Hematopoietic multipotent progenitor cell treated with erythropoietin and hydrocortisone succinate and interleukin-3 and kit ligand, for 6 days (in vitro differentiated cells): ENCODE results near the gene FAM174B.

Experiments used
- DNase-seq: peaks from one replicate; pipeline ENCODE4 v3.0.0-alpha.2; 2015

The FAM174B gene

DNA sequence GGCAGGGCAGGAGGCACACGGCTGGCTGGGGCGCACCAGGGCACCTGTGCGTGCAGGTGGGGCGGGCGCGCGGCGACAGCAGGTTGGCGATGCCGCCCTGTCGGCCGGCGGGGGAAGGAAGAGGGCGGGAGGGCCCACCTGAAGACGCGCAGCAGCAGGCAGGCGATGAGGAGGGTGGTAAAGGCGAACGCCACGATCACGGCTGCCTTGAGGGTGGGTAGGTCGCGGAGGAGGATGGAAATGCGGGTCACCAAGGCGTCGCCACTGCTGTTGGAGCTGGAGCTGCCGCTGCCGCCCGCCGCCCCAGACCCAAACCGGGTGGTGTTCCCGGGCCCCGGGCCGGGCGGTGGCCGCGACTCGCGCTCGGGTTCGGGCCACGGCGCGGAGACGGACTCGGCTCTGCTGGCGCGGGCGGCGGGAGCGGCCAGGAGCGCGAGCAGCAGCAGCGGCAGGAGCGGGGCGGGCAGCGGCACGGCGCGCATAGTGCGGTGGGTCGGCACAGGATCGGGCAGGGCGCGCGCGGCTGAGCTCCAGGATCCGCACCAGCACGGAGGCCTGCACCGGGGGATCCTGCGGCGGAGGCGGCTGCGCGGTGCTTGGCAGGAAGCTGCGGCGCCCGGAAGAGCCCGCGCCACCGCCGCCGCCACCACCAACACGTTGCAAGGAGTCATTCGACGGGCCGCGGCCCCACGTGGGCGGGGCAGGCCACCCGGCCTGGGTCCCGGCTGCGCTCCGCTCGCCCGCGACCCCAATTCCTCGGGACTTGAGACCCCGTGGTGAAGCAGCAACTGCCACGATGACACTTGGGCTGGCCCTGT is at the start of gene FAM174B:
Gene FAM174B (minus strand): TSS at position 598 of the 818 bp plus-strand sequence.
- DNase-seq = peak; percentile 50

DNA sequence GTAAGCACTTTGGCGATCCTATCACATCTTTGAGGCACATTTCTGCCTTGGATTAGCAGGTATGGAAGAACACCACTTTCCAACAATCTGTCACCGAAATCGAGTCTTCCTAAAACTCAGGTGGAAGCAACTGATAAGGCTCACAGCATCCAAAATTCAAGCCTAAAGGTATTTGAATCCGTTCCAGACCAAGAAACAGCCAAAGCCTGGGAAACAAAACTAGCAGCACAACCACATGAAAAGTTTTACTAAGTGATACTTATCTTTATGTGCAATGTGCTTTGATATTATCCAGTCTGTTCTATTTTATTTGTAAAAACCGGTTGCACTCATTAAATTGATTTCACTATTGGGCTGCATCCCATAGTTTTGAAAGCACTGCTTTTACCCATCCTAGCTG is 40.5 kb upstream of the FAM174B start:
- no peak for DNase-seq

DNA sequence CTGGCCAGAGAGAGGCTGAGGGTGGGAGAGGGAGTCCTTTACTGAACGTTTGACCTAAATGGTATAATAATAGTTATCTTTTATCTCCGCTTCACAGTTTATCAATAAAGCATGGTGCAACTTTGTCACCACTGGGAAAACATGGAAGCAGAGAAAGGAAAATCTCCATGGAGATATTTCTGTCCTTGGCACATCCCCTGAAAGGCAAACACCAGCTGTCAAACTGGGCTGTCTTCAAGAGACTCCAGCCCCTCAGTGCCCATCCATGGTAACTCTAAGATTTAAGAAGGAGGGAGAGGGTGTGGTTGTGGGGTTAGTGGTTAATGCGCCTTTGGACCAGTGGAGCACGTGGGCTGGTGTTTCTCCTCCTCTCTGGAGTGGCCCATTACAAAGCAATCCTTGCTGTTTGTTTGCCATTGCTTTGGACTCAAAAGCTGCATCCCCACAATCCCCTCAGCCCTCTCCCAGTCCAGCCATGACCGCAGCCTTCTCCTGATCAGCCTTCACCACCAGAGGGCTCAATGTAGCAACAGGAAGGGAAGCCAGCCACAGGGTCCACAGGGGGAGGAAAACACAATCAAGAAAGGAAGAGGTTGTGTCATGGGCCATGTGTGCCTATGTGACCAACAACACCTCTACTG is 38.2 kb upstream of the FAM174B start:
- DNase-seq = peak; percentile 62

DNA sequence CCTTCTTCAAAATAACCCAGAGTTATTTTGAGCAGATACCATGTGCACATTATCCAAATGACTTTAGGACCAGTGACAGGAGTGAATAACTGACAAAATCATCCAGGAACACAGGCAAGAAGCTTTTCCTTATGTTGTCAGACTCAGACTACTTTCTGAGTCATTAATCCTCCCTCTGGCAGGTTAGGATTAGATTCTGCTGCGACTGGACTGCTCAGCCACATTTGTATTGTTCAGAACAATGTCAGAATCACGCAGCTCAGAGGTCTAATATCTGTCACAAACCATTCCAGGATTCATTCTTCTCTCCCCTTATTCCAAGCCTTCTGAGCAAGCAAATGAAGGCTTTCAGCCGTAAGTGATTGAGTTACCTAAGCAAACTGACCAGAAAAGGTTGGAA is 34.8 kb upstream of the FAM174B start:
- DNase-seq = no peak

DNA sequence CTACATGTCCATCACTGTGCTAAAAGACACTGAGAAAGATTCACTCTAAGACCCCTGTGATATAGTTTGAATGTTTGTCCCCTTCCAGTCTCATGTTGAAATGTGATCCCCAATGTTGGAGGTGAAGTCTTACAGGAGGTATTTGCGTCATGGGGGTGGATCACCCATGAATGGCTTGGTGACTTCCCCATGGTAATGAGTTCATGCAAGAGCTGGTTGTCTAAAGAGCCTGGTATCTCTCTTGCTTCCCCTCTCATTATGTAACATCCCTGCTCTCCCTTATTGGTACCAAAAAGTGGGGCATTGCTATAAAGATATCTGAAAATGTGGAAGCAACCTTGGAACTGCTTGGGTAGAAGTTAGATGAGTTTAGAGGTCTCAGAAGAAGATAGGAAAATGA is 32.2 kb upstream of the FAM174B start:
- no peak for DNase-seq

DNA sequence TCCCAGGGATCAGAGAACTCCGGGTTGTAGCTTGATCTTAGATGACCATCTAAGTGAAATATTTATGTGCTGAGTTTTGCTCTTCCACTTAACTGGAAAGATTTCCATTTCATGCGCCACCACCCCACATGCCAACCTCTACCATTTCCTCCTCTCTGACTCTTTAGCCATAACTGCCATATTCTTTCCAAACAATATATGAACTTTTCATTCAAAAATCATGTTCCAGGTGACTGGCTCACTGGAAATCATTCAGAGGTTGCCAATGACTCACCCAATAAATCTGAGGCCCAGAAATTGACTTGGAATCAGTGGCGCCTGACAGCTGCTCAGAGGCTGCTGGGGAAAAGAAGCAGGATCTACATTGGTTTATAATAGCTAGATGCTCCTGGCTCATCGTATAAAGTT is 31.6 kb upstream of the FAM174B start:
- DNase-seq = no peak

DNA sequence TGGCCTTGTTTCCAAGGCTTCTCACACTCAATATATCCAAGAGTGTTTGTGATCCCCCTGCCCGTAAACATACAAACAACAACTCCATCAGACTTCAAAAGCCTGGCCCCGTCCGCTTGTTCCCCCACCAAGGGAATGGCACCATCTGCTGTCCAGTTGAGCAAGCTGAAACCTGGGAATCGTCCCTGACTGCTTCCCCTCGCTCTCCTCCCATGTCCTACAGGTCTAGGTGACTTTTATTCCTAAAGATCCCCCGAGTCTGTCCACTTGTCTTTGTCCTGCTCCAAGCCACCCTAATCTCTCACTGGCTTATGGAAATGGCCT is 27.9 kb upstream of the FAM174B start:
- DNase-seq = peak; percentile 69

DNA sequence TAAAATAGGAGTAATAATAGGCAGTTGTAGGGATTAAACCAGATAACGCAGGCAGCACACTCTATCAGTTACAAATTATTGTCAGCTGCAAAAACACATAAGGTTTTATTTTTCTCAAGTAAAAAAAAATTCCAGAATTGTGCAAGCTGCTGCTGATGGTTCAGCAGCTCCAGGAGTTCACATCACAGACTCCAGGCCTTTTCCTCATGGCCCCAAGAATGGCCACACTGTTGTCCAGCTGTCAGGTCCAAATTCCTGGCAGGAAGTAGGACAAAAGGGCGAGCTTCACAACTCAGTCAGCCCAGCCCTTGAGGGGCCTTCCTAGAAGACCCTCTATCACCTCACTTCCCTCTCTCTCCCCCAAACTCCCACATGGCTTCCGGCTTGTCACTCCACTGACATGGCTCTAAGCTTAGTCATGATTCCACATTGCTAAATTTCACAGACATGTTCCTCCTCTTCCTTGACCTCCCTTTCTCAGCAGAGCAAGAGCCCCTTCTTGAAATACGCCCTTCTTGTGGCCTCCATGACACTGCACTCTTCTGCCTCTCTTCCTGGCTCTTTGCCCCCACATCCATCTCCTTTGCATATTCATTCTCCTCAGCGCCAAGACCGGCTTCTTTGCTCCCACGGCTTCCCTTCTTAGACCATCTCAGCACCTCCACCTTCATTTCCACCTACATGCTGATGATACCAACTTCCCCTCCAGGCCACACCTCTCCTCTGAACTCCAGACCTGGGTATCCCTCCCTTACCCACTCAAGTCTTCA is 27.4 kb upstream of the FAM174B start:
- DNase-seq = no peak

DNA sequence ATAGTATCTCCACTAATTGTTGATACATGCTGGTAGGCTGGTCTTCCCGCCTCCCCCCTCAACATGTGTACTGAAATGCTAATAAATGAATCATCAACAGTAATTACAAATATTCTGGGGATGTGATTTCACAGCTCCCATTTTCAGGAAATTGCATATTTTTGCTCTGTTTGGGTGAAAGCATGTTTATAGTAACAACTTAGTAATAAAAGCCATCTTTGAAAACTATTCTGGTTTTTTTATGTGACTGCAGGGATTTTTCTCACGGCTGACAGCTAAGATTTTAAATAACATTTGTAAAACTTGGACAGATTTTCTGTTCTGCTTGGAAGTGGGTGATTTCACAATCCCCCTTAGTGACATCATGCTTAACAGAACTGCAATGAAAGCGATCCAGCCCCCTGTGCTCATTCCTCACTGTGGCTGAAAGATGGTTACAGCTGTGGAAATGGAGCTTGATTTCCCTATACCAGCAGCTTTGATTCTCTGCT is 25.6 kb upstream of the FAM174B start:
- DNase-seq = no peak

DNA sequence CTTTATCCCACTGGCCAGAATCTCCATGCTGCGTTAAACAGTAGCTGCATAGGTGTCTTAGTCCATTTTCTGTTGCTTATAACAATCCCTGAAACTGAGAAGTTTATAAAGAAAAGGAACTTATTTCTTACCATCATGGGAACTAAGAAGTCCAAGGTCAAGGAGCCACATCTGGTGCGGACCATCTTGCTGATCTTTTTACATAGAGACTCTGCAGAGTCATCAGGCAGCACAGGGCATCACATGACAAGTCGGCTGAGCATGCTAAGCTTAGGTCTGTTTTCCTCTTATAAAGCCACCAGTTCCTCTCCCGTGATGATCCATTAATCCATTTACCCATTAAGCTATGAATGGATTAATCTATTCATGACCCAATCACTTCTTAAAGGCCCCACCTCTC is 22.4 kb upstream of the FAM174B start:
- no peak for DNase-seq

DNA sequence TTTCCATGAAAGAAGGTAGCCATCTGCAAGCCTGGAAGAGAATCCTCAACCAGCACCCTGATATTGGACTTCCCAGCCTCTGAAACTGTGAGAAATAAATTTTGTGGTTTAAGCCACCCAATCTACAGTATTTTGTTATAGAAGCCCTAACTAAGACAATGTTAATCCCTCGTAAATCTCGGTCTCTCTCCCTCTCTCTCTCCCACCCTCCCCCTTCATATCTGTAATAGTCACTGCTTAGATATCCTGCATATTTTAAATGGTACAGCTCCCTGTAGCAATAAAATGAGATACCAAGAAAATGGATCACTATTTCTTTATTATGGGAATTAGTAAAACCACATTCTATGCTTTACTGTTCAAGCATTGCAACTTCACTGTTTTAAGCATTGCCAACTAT is 21.0 kb upstream of the FAM174B start:
- DNase-seq = no peak

DNA sequence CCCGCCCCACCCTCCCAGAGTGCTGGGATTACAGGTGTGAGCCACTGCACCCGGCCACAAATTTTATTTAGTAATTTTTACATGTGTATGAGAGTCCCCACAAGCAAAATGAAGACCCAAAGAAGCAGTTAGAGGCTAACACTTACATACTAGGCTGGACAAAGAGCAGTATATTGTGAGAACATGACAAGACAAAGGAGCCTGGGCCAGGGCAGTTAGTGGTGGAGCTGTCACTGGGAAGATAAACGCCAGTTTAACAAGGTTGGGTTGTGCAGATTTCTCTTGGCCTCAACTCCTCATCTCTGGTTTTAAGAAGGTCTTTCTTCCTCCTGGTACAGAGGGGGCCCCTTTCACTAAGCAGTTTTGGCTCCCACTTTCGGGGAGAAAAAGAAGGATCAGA is 19.9 kb upstream of the FAM174B start:
- no peak for DNase-seq

DNA sequence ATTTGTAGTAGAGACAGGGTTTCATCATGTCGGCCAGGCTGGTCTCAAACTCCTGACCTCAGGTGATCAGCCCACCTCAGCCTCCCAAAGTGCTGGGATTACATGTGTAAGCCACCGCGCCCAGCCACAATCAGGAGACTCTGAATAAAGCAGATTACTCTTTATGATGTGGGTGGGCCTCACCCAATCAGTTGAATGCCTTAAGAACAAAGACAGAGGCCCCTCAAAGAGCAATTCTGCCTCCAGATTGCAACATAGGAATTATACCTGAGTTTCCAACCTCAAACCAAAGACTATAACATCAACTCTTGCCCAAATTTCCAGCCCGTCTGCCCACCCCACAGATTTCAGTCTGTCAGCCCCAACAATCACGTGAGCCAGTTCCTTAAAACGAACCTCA is 18.8 kb upstream of the FAM174B start:
- DNase-seq = no peak

DNA sequence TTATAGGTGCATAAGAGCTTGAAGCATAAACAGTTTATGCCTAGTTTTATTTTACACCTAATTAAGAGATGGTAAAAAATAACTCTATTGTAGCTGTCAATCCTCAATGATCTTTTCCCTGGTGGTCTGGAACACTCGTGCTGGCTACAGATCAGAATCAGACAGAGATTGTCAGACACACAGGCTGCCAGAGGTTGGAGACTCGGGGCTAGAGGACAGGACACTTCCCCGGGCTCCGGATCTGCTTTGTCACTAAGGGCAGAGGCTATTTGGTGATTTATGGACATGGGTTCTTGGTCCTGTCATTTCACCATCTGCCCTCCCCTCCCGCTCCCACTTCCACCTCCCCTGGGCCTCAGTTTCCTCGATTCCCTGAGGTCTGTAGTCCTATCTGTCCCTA is 16.5 kb upstream of the FAM174B start:
- DNase-seq = no peak

DNA sequence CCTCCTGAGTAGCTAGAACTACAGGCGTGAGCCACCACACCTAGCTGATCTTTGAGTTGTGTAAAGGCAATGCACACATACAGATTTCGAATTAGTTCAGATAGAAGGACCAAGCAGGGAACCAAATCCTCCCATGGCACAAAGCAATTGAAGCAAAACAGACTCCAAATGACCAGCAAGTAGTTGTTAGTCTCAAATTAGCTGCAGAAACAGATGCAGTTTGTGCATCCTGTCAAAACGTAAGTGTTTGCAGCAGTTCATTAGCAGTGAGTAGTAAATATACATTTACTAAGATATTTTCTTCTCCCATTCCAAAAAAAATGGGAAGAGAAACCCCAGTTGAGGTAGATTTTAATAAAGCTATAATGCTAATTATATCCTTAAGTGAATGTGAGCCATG is 15.8 kb upstream of the FAM174B start:
- DNase-seq = no peak

DNA sequence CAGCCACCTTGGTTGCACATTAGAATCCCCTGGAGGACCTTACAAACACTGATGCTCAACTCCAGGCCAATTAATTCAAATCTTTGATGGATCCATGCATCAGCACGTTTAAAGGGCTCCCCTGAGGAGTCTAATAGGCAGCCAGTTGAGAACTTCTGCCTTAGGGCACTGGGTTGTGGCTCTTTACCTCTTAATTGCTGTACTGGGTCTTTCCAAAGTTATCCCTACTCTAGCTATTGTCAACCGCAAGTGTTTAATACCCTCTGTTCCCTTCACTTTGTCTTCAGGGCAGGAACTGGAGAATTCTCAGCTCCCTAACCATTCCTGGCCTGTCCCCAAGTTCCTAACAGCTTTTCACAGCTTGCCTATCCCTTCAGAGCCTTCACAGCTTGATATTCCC is 15.0 kb upstream of the FAM174B start:
- DNase-seq = no peak

DNA sequence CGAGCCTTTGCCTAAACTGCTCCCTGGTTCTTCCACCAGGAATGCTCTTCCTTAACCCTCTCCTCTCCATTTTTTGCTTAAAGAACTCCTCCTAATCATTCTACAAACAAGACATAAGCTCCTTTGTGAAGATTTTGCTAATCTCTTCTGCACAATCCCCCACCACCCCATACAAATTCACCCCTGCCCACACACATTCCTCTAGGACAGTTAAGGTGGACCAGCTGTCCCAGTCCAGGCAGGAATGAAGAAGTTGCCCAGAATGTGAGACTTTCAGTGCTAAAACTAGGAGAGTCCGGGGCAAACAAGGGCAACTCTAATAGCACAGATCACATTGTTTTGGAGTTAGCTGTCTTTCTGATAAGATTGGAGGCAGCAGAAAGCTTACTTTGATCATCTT is 13.9 kb upstream of the FAM174B start:
- no peak for DNase-seq

DNA sequence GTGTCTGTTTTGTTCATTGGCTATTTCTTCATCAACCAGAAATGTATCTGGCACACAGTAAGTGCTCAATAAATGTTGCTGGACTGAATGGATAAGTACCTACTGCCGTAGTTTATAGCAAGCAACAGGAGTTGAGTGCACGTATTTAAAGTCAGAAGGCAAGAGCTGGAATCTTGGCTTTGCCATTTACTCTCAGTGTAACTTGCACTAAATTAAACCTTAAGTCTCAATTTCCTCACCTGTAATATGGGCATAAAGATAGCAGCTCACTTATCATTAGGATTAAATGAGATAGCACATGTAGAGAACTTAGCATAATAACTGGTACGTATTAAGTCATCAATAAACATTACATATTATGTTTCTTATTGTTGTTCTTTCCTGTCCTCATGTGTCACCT is 13.0 kb upstream of the FAM174B start:
- no peak for DNase-seq

DNA sequence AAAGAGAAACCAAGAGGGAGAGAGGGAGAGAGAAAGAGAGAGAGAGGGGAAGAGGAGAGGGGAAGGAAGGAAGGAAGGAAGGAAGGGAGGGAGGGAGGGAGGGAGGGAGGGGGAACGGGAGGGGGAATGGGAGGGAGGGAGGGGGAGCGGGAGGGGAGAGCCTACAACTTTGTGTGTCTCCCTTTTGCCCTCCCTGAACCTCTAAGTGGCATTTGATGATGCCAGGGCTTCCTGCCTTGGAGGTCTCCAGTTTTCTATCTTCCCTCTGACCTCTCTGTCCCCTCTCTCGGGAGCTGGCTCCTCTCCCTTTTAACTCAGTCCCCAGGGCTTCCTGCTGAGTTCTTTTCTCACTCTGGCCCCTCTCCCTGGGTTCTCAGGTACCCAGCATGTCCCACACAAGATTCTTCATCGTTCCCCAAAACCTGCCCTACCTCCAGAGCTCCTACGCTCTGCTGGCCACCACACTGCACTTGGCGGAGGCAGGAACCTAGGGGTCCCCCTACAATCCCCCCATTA is 12.5 kb upstream of the FAM174B start:
- DNase-seq = no peak

DNA sequence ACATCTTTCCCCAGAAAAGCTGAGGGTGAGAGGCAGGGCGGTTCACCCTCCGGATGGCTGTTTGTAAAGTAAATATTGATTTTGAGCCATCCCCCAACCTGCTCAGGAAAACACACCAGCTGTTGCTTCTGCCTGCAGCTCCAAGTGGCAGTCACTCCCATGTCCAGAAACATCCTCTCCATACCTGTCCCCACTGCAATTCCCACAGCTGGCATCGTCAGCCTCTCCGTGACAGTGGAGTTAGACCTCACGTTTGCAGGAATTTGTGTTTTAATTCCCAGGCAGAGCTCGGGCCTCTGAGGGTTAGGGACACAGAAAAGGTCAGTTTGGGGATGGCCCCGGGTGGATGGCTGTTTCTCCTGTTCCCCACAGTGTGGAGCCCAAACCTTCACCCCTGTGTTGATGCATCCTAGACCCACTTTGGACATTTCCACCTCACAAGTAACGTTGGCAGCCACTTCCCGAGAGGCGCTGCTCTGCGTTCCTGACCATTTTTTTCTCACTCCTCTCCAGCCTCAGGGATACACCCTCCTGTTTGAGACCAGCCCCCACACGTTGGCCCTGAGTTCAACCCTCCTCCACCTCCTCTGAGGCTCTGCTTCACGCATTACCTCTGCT is 11.8 kb upstream of the FAM174B start:
- no peak for DNase-seq

DNA sequence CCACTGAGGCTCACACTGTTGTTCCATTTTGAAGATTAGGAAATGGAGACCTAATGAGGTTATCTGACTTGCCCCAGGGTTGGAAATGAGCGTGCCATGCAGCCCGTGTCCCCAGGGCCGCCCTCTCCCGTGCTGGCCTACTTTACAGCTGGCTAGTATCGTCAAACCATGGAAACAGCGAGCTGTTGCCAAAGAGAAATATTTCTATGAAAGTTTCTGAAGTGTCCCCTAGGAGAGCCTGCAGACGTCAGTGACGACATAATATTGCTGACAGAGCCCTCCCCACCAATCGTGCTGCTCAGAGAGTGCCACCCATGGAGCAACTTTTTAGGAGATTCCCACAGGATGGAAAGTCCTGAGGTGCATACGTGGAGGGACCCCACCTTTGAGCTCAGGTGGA is 11.2 kb upstream of the FAM174B start:
- DNase-seq = no peak

DNA sequence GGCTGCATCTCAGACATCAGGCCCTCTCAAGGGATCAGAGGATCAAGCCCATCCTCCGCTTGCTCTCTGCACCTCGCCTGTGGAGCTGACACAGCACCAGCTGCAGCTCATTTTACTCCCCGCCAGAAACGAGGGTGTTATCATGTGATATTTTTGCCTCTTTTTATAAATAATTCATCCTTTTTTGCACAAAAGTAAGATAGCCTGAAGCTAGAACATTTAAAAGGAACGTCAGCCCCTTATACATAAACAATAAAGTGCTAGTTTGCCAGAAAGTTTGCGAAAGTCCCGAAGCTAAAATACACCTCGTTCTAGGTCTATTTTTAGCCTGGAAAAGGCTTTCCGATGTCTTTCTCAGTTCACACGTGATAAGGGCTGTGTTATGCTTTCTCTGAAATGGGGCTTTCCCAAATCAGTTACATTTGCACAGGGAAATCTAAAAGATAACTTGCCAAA is 9.6 kb upstream of the FAM174B start:
- no peak for DNase-seq
